WTC11 (cell line): ENCODE results near the gene SFMBT1. TPM values are rescaled to one million over a fixed set of nuclear protein-coding genes. Genes with fewer than 3 reads are reported as not detected.

ENCODE experiments used
- ATAC-seq: fragments of 200-7000 bp; cut with Tn5 transposase; 2 replicates; pipeline ENCODE4 v1.10.0; 2021; ENCODE audit warnings: mild to moderate bottlenecking, moderate library complexity
- CTCF ChIA-PET: fragments of 300-600 bp; sonication (Branson Sonifier 250); formaldehyde crosslinking; loops from one replicate; lab custom pipeline; 2021; ENCODE audit warnings: antibody characterized with exemption; lab: Charles Lee
- POLR2A ChIA-PET: fragments of 350-600 bp; sonication (Branson Sonifier 250); formaldehyde crosslinking; loops from one replicate; lab custom pipeline; 2021; ENCODE audit warnings: antibody characterized with exemption; lab: Charles Lee
- DNase-seq: peaks from one replicate; pipeline ENCODE4 v3.0.0; 2021; ENCODE audit warnings: low spot score
- H3K27ac Mint-ChIP-seq: 2 replicates; pipeline ENCODE4 v1.8.0; 2021; ENCODE audit warnings: mixed read lengths
- H3K27me3 Mint-ChIP-seq: 2 replicates; pipeline ENCODE4 v1.8.0; 2021; ENCODE audit warnings: low read depth, mild to moderate bottlenecking, moderate library complexity, mixed read lengths
- H3K36me3 Mint-ChIP-seq: 2 replicates; pipeline ENCODE4 v1.8.0; 2021; ENCODE audit warnings: mixed read lengths
- H3K4me1 Mint-ChIP-seq: 2 replicates; pipeline ENCODE4 v1.8.0; 2022; ENCODE audit warnings: mixed read lengths
- H3K4me3 Mint-ChIP-seq: 2 replicates; pipeline ENCODE4 v1.8.0; 2021; ENCODE audit warnings: mild to moderate bottlenecking, moderate library complexity, mixed read lengths
- H3K9me3 Mint-ChIP-seq: 2 replicates; pipeline ENCODE4 v1.8.0; 2021; ENCODE audit warnings: mixed read lengths
- ATF2 ChIP-seq: sonication (generic); formaldehyde crosslinking; IDR thresholded peaks from 2 replicates; pipeline ENCODE4 v1.8.1; 2022; ENCODE audit warnings: low read depth, missing genetic modification reagents, borderline replicate concordance
- ATF3 ChIP-seq: sonication (generic); formaldehyde crosslinking; conservative IDR thresholded peaks from 2 replicates; pipeline ENCODE4 v1.8.1; 2022; ENCODE audit warnings: mild to moderate bottlenecking, missing genetic modification reagents
- CREB1 ChIP-seq: sonication (generic); formaldehyde crosslinking; IDR thresholded peaks from 2 replicates; pipeline ENCODE4 v1.8.0; 2023; ENCODE audit warnings: mild to moderate bottlenecking, missing genetic modification reagents
- E2F1 ChIP-seq: sonication (generic); formaldehyde crosslinking; IDR thresholded peaks from 2 replicates; pipeline ENCODE4 v1.8.0; 2022; ENCODE audit warnings: mild to moderate bottlenecking, missing genetic modification reagents
- E2F5 ChIP-seq: sonication (generic); formaldehyde crosslinking; IDR thresholded peaks from 2 replicates; pipeline ENCODE4 v1.8.1; 2022; ENCODE audit warnings: mild to moderate bottlenecking, moderate library complexity, missing genetic modification reagents
- ESRRA ChIP-seq: sonication (generic); formaldehyde crosslinking; IDR thresholded peaks from 2 replicates; pipeline ENCODE4 v1.8.1; 2022; ENCODE audit warnings: mild to moderate bottlenecking, missing genetic modification reagents, borderline replicate concordance
- ETV6 ChIP-seq: sonication (generic); formaldehyde crosslinking; IDR thresholded peaks from 2 replicates; pipeline ENCODE4 v1.8.1; 2022; ENCODE audit warnings: mild to moderate bottlenecking, missing genetic modification reagents
- FOXK1 ChIP-seq: sonication (generic); formaldehyde crosslinking; IDR thresholded peaks from 2 replicates; pipeline ENCODE4 v1.8.0; 2022; ENCODE audit warnings: mild to moderate bottlenecking, moderate library complexity, missing genetic modification reagents
- GRHL2 ChIP-seq: fragments of 250-450 bp; sonication (Bioruptor Pico); IDR thresholded peaks from 2 replicates; pipeline ENCODE4 v1.8.0; 2022; ENCODE audit warnings: mild to moderate bottlenecking, moderate library complexity; ENCODE audit not compliant: insufficient replicate concordance, severe bottlenecking
- IRF2 ChIP-seq: sonication (generic); formaldehyde crosslinking; IDR thresholded peaks from 2 replicates; pipeline ENCODE4 v1.8.0; 2022; ENCODE audit warnings: low read depth, missing genetic modification reagents, borderline replicate concordance
- JAZF1 ChIP-seq: fragments of 250-450 bp; sonication (Bioruptor Pico); IDR thresholded peaks from 2 replicates; pipeline ENCODE4 v1.9.0; 2021; ENCODE audit warnings: moderate library complexity, mild to moderate bottlenecking, inconsistent platforms
- JUN ChIP-seq: sonication (generic); formaldehyde crosslinking; IDR thresholded peaks from 2 replicates; pipeline ENCODE4 v1.8.0; 2023; ENCODE audit warnings: mild to moderate bottlenecking, missing genetic modification reagents
- NFYB ChIP-seq: sonication (generic); formaldehyde crosslinking; conservative IDR thresholded peaks from 2 replicates; pipeline ENCODE4 v1.8.0; 2022; ENCODE audit warnings: low read depth, missing genetic modification reagents
- OVOL2 ChIP-seq: fragments of 250-450 bp; sonication (Bioruptor Pico); IDR thresholded peaks from 2 replicates; pipeline ENCODE4 v1.9.0; 2021; ENCODE audit warnings: mild to moderate bottlenecking, borderline replicate concordance
- SP1 ChIP-seq: sonication (generic); formaldehyde crosslinking; conservative IDR thresholded peaks from 2 replicates; pipeline ENCODE4 v1.8.1; 2022; ENCODE audit warnings: missing genetic modification reagents
- STAT6 ChIP-seq: sonication (generic); formaldehyde crosslinking; conservative IDR thresholded peaks from 2 replicates; pipeline ENCODE4 v1.8.1; 2023; ENCODE audit warnings: mild to moderate bottlenecking, low read depth, missing genetic modification reagents, moderate library complexity
- TEAD1 ChIP-seq: sonication (generic); formaldehyde crosslinking; IDR thresholded peaks from 2 replicates; pipeline ENCODE4 v1.8.0; 2022; ENCODE audit warnings: mild to moderate bottlenecking, missing genetic modification reagents
- ZMAT4 ChIP-seq: fragments of 250-450 bp; sonication (Bioruptor Pico); IDR thresholded peaks from 2 replicates; pipeline ENCODE4 v1.9.0; 2021; ENCODE audit warnings: mild to moderate bottlenecking
- ZNF121 ChIP-seq: sonication (generic); formaldehyde crosslinking; IDR thresholded peaks from 2 replicates; pipeline ENCODE4 v1.8.0; 2023; ENCODE audit warnings: missing genetic modification reagents
- ZNF138 ChIP-seq: sonication (generic); formaldehyde crosslinking; conservative IDR thresholded peaks from 2 replicates; pipeline ENCODE4 v1.8.1; 2022; ENCODE audit warnings: mild to moderate bottlenecking, moderate library complexity, missing genetic modification reagents
- ZNF232 ChIP-seq: sonication (generic); formaldehyde crosslinking; IDR thresholded peaks from 2 replicates; pipeline ENCODE4 v1.8.0; 2022; ENCODE audit warnings: mild to moderate bottlenecking, missing genetic modification reagents
- ZNF263 ChIP-seq: sonication (generic); formaldehyde crosslinking; IDR thresholded peaks from 2 replicates; pipeline ENCODE4 v1.8.1; 2022; ENCODE audit warnings: low read depth, mild to moderate bottlenecking, moderate library complexity, missing genetic modification reagents
- ZNF317 ChIP-seq: sonication (generic); formaldehyde crosslinking; IDR thresholded peaks from 2 replicates; pipeline ENCODE4 v1.8.1; 2023; ENCODE audit warnings: low read depth, mild to moderate bottlenecking, moderate library complexity, missing genetic modification reagents, borderline replicate concordance
- ZNF416 ChIP-seq: fragments of 250-450 bp; sonication (Bioruptor Pico); IDR thresholded peaks from 2 replicates; pipeline ENCODE4 v1.9.0; 2021; ENCODE audit warnings: mild to moderate bottlenecking, inconsistent platforms
- ZNF671 ChIP-seq: fragments of 250-450 bp; sonication (Bioruptor Pico); IDR thresholded peaks from 2 replicates; pipeline ENCODE4 v1.8.0; 2021; ENCODE audit warnings: mild to moderate bottlenecking
- total RNA-seq: library from RNA; stranded (reverse); gene quantifications from 3 replicates; pipeline ENCODE4 v1.2.3, GENCODE V29; 2021

Gene SFMBT1
- total RNA-seq, 1 experiment from 2014 or later: 20.9 TPM

- no peak for TF ChIP-seq ATF2
- no peak for TF ChIP-seq JAZF1 (CRISPR knock-in tag)
- TF ChIP-seq ZNF121 (CRISPR knock-in tag): no peak
- no peak for TF ChIP-seq ZNF416 (CRISPR knock-in tag)
- TF ChIP-seq ZNF317 (CRISPR knock-in tag): no peak
- no peak for TF ChIP-seq IRF2 (CRISPR knock-in tag)
- TF ChIP-seq ATF3: no peak
- no peak for TF ChIP-seq ZNF138 (CRISPR knock-in tag)
- TF ChIP-seq ZMAT4 (CRISPR knock-in tag): no peak
- no peak for TF ChIP-seq E2F5 (CRISPR knock-in tag)
- TF ChIP-seq JUN: no peak
Observed at GRCh38 chr3:52915294-52915693, 130.6 kb downstream of the SFMBT1 start (continued).

- TF ChIP-seq ZNF138 (CRISPR knock-in tag) (no peak), ETV6 (no peak), CREB1 (CRISPR knock-in tag) (no peak), ZNF232 (CRISPR knock-in tag) (no peak), ZNF263 (CRISPR knock-in tag) (no peak), ATF3 (no peak), OVOL2 (CRISPR knock-in tag) (no peak), E2F1 (no peak)
- Mint-ChIP-seq H3K27ac (no peak overlapping the region), H3K9me3 (no peaks in the 10 kb centered on the region), H3K4me3 (no peak overlapping the region), H3K27me3 (no peaks in the 10 kb centered on the region), H3K4me1 (no peaks in the 10 kb centered on the region), H3K36me3 (peaks cover 7% of the 10 kb centered on the region)
- ChIA-PET POLR2A (no interaction called here), CTCF (interaction anchor here (0.6 kb wide), 1 partner anchor 39 kb away, joined by 3 read pairs; no protein-coding TSS in a partner anchor)
- no peak for ATAC-seq
- no peak for DNase-seq
Observed at GRCh38 chr3:52912885-52913731, 132.8 kb downstream of the SFMBT1 start.

GRCh38 chr3:52910823-52911222 lies 135.1 kb downstream of the SFMBT1 start:
- no peak for ATAC-seq
- no peak overlapping the region for H3K27ac Mint-ChIP-seq
- H3K36me3 Mint-ChIP-seq: no peaks in the 10 kb centered on the region
- no peaks in the 10 kb centered on the region for H3K4me1 Mint-ChIP-seq
- no peak for DNase-seq
- no peak overlapping the region for H3K4me3 Mint-ChIP-seq
- CTCF ChIA-PET: no interaction called here
- H3K27me3 Mint-ChIP-seq: no peaks in the 10 kb centered on the region
- POLR2A ChIA-PET: no interaction called here
- no peaks in the 10 kb centered on the region for H3K9me3 Mint-ChIP-seq
- TF ChIP-seq ATF2: no peak
- TF ChIP-seq ESRRA: no peak
- TF ChIP-seq GRHL2 (CRISPR knock-in tag): no peak
- TF ChIP-seq SP1 (CRISPR knock-in tag): no peak
- no peak for TF ChIP-seq ZNF317 (CRISPR knock-in tag)
- no peak for TF ChIP-seq ZNF671 (CRISPR knock-in tag)
- no peak for TF ChIP-seq STAT6 (CRISPR knock-in tag)
- TF ChIP-seq NFYB (CRISPR knock-in tag): no peak
- TF ChIP-seq FOXK1 (CRISPR knock-in tag): no peak
- no peak for TF ChIP-seq ETV6
- TF ChIP-seq TEAD1: no peak
